GM15510 (cell line): ENCODE data around the gene CEMP1.

ENCODE experiments used
- POLR2A ChIP-seq: IDR thresholded peaks from 3 replicates; pipeline ENCODE4 v1.6.1; 2011; ENCODE audit warnings: borderline replicate concordance; ENCODE audit not compliant: insufficient read length; ENCODE audit errors: extremely low read depth

CEMP1 gene

DNA sequence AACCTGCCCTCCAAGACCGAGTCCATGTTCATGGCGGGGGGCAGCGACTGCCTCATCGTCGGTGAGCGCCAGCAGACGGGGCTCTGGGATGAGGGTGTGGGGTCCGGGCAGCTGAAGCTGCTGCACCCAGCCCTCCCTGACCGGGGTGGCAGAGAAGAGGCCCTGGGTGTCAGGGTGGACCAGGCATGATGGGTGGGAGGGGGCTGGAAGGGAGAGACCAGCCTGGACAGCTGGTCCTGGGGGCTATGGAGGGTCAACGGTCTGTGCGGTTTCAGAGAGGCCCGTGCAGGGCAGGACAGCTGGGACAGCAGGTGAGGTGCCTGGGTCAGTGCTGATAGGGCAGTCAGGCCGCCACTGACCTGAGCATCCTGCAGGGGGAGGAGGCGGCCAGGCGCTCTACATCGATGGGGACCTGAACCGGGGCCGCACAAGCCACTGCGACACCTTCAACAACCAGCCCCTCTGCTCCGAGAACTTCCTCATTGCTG, 30.7 kb downstream of the CEMP1 start:
- no peak for TF ChIP-seq POLR2A

DNA sequence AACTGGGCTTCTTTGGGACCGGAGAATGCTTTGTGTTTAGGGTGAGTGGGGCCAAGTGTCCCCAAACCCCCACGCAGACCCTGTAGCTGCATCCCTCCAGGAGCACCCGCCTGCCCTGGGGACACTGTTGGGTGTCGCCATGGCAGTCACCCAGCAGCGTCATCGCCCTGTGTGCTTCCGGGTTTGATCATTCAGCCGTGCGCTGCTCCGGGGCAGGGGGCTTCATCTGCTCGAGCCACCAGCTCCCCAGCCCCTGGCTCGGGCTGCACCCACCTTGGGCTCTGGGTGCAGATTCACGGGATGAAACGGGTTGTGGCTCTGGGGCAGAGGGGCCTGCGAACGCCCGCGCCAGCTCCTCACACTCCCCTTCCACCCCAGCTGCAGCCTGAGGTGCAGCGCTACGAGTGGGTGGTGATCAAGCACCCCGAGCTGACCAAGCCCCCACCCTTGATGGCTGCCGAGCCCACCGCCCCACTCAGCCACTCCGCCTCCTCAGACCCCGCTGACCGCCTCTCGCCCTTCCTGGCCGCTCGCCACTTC, 31.2 kb downstream of the CEMP1 start:
- TF ChIP-seq POLR2A = no peak

DNA sequence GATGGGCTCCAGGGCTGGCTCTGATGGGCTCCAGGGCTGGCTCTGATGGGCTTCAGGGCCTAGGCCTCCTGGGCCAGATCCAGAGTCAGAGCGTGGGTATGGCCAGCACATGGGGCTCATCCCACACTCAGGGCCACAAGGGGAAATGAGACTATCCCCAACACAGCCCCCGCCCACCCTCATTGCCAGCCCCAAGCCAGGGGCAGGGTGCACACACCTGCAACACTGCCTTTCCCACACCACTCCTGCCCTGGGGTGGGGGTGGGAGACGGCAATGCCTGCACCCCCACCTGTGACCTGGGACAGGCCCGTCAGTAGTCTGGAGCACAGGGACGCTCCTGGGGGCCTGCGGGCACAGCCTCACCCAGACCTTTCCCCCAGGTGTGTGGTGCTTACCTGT, 31.8 kb downstream of the CEMP1 start:
- TF ChIP-seq POLR2A = no peak

DNA sequence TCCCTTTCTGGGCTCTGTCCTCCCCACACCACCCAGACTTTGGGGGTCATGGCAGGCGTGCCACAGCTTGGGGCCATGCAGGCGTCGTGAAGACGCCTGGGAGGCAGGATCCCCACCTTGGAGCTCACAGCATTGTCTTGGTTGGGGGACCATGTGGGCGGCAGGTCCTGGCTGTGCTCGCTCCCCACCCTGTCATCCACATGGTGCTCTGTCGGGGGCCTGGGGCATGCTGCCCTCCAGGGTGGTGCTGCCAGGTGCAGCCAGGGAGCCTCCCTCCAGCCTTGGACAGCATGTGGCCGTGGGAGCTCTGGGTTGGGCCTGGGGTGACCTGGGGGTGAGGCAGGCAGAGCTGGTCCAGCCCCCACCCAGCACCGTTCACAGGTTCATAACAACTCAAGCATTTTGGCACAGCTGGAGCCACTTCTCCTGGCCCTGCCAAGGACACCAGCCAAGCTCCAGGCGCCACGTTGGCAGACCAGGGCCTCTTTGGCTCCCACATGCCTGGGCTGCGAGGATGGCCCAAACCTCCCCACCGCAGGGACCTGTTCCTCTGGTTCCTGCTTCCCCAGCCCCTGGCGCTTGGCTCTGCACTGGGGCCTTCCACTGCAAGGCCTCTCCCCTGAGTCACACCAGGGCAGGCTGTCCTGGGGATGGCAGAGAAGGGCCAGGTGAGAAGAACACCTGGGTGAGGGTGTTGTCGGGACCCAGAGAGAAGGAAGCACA, 32.5 kb downstream of the CEMP1 start:
- TF ChIP-seq POLR2A = no peak

DNA sequence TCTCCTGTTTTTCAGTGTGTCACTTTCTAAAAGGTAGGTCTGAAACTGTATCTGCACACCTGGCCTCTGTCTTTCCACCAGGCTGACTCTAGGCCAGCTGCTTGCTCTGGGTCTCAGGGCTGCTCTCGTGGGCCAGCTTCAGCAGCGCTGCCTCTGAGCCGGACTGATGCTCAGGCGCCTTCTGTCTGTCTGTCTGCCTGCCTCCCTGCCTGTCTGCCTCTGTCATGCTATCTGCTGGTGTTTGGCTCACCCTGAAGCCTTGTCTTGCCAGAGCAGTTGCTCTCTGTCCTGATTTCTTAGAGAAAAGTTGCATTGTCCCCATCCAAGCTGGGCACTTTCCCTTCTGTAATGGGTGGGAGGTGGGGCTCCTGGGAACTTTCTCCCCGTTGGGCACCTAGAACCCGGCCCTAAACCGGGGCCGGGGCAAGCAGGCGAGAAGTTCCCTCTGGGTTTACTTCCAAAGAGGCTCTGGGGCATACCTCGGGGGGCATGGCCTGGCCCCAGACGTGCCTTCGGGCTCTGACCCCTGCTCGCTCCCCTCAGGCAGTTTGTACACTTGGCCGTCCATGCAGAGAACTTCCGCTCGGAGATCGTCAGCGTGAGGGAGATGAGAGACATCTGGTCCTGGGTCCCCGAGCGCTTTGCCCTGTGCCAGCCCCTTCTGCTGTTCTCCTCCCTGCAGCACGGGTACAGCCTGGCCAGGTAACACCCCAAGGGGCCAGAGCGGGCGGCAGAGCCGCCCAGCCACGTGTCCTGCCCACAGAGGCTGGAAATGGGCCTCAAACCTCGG, 33.3 kb downstream of the CEMP1 start:
- no peak for TF ChIP-seq POLR2A

DNA sequence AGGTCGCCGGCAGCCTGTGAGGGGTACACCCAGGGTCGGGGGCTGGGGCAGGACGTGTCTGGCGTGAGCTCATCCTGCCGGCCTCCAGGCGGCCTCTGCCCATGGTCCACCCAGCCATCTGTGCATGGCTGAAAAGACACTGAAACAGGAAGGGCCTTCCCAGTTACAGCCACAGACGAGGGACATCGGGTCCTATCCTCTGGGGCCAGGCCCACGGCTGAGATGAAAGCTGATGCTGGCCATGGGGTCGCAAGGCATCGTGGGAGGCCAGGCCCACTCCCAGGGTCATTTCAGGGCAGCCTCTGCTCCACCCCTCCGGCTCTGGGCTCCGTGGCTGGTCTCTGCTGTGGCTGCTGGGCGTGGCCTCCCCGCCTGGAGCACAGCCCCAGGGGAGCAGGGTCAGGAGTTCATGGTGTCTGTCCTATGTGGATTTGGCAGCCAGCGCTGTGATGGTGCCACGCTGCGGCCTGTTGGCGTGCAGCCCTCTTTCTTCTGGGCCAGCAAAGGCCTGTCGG, 34.0 kb downstream of the CEMP1 start:
- no peak for TF ChIP-seq POLR2A

DNA sequence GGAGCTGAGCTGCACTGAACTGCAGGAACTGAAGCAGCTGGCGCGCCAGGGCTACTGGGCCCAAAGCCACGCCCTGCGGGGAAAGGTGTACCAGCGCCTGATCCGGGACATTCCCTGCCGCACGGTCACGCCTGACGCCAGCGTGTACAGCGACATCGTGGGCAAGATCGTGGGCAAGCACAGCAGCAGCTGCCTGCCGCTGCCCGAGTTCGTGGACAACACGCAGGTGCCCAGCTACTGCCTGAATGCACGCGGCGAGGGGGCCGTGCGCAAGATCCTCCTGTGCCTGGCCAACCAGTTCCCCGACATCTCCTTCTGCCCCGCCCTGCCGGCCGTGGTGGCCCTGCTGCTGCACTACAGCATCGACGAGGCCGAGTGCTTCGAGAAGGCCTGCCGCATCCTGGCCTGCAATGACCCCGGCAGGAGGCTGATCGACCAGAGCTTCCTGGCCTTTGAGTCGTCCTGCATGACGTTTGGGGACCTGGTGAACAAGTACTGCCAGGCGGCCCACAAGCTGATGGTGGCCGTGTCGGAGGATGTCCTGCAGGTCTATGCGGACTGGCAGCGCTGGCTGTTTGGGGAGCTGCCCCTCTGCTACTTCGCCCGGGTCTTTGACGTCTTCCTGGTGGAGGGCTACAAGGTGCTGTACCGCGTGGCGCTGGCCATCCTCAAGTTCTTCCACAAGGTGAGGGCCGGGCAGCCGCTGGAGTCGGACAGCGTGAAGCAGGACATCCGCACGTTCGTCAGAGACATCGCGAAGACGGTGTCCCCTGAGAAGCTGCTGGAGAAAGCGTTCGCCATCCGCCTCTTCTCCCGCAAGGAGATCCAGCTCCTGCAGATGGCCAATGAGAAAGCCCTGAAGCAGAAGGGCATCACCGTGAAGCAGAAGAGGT, 34.7 kb downstream of the CEMP1 start:
- TF ChIP-seq POLR2A = no peak

DNA sequence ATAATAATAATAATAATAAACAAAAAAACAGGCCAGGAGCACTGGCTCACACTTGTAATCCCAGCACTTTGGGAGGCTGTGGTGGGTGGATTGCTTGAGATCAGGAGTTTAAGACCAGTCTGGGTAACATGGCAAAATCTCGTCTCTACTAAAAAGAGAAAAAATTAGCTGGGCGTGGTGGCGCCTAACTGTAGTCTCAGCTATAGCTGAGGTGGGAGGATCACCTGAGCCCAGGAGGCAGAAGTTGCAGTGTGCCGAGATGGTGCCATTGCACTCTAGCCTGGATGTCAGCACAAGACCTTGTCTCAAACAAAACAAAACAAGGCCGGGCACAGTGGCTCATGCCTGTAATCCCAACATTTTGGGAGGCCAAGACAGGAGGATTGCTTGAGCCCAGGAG, 36.2 kb downstream of the CEMP1 start:
- no peak for TF ChIP-seq POLR2A

DNA sequence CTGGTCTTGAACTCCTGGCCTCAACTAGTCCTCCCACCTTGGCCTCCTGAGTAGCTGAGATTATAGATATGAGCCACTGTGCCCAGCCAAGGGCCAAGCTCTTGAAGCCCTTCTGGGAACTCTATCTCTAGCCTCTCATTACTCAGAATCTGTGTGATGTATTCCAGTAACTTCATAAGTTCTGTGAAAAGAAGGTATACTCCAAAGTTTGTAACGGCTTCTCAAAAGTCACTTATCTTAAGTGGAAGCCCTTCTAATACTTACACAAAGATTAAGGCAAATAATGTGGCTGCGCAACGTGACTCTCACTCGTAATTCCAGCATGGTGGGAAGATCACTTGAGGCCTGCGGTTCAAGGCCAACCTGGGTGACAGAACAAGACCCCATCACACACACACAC, 36.6 kb downstream of the CEMP1 start:
- TF ChIP-seq POLR2A = no peak

DNA sequence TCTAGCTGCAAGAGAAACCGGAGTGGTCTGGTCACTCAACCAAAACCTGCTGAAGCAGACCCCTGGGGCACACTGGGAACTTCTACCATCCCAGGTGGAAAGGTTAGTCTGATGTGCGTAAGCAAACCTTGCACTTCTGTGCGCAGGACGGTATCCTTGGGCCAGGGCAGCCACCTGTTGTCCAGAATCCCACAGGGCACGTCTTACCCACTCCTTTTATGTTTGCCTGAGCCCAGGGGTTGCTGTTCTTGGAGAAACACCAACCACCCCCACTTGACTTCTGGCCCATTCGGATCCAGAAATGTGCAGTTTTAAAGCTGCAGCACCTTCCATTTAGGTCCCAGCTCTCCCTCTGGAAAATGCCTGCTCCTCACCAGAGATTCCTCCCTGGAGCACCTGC, 37.6 kb downstream of the CEMP1 start:
- no peak for TF ChIP-seq POLR2A

DNA sequence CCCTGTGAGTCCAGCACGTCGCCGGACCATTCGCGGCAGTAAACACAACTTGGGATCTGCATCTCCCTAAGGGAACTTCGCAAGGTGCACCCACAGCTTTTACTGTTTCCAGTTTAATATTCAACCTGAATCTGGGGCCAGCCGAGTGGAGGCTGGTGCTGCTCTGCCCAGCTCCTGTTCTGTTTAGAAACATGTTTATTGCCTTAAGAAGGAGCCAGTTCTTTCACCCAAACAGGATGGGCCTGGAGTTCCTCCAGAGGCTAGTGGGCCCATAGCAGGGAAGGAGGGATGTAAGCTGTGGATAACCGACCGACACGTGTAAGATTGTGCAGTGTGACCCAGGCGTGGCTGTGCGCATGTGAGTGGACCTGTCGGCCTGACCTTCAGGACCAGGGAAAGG, 38.9 kb downstream of the CEMP1 start:
- TF ChIP-seq POLR2A = no peak

DNA sequence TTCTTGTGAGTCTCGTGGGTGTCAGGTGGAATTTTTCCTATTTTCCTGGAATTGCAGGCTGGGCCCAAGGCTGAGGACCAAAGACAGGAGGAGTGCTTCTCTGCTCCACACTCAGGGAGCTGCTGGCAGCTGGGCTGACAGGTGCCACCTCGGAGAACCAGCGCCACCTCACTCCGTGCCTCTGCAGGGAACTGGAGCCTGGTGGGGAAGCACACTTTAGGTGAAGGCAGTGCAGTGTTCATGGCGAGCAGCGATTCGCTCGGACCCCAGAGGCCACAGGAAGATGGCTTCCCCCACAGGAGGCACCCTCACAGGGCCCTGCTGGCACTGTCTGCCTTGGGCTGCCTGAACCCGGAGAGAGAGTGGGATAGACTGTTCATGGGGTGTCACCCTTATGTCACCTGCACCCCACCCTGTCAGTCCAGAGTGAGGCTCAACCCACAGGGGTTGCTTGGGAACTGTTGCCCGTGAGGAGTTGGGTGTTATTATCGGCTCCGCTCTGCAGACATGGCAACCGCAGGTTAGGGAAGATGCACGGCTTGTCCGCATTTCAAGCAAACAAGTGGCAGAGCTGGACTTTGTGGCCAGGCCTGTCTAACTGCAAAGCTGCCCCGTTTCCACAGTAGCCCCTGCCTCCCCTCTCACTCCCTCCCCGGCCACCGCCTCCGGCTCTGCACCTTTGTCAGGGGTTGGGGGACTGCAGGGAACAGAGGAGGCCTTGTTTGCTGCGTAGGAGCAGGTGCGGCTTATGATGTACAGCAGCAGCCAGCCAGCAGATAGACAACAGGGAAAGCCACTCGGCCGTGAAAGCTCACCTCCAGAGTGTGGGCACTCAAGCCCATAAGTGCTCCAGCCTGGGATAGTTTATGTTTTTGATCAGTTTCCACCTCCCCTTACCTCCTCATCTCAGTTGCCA, 40.8 kb downstream of the CEMP1 start:
- TF ChIP-seq POLR2A = no peak

DNA sequence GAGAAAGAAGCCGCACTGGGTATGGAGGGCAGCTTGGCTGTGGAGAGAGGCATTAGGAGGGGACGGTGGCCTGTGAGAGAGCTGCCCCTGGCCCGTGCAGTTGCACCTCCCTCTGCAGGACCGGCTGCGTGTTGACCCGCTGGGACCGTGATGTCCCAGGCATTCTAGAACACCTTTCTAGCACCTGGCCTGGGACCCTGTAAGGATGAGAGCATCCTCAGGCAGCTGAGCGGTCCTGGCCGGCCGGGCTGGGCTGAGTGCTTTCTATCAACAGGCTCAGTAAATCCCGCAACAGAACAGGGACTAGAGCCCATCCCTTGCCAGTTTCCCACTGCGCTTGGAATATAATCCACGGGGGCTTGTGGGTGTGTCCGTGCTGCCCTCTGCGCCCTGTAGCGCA, 41.6 kb downstream of the CEMP1 start:
- no peak for TF ChIP-seq POLR2A
